HepG2 (cell line): ENCODE results near the gene SPATA25. TPM values are rescaled to one million over a fixed set of nuclear protein-coding genes. Genes with fewer than 3 reads are reported as not detected.

ENCODE experiments used
- ATF7-NPFF ChIP-seq: sonication (generic); formaldehyde crosslinking; IDR thresholded peaks from 2 replicates; pipeline ENCODE4 v1.8.1; 2023; ENCODE audit warnings: mild to moderate bottlenecking, low read depth, missing genetic modification reagents, moderate library complexity
- CREM ChIP-seq, 2 experiments: sonication (generic) in 1 of 2; formaldehyde crosslinking in 1 of 2; IDR thresholded peaks; 2 replicates each; pipeline versions ENCODE4 v1.4.0 to v1.6.1; 2016 to 2020; ENCODE audit warnings: antibody characterized with exemption in 1 of 2, mild to moderate bottlenecking in 1 of 2, missing genetic modification reagents in 1 of 2
- JUND ChIP-seq: sonication (generic); formaldehyde crosslinking; IDR thresholded peaks from 2 replicates; pipeline ENCODE4 v1.8.0; 2022; ENCODE audit warnings: mild to moderate bottlenecking, missing genetic modification reagents
- LCORL ChIP-seq, 2 experiments: fragments of 450-650 bp in 1 of 2; sonication (generic) in 1 of 2; formaldehyde crosslinking in 1 of 2; IDR thresholded peaks; 2 replicates each; pipeline versions ENCODE4 v1.5.0 to v1.6.1; 2017 to 2020; ENCODE audit warnings: antibody characterized with exemption in 1 of 2, missing genetic modification reagents in 1 of 2
- NFKB2 ChIP-seq: sonication (generic); formaldehyde crosslinking; IDR thresholded peaks from 2 replicates; pipeline ENCODE4 v1.4.0; 2020; ENCODE audit warnings: missing genetic modification reagents, borderline replicate concordance
- SALL2 ChIP-seq: sonication (generic); formaldehyde crosslinking; IDR thresholded peaks from 2 replicates; pipeline ENCODE4 v1.8.1; 2023; ENCODE audit warnings: mild to moderate bottlenecking, missing genetic modification reagents, inconsistent platforms
- TGIF2 ChIP-seq: IDR thresholded peaks from 2 replicates; pipeline ENCODE4 v1.6.1; 2016; ENCODE audit warnings: control low read depth, missing compliant biosample characterization
- ZFP36 ChIP-seq: fragments of 150-350 bp; IDR thresholded peaks from 2 replicates; pipeline ENCODE4 v1.6.1; 2018; ENCODE audit warnings: borderline replicate concordance, low read length, low read depth; ENCODE audit not compliant: partially characterized antibody
- ZFP82 ChIP-seq: sonication (generic); formaldehyde crosslinking; IDR thresholded peaks from 2 replicates; pipeline ENCODE4 v1.5.1; 2020; ENCODE audit warnings: mild to moderate bottlenecking, missing genetic modification reagents, borderline replicate concordance
- ZNF292 ChIP-seq: sonication (generic); formaldehyde crosslinking; IDR thresholded peaks from 2 replicates; pipeline ENCODE4 v1.8.1; 2022; ENCODE audit warnings: mild to moderate bottlenecking, low read depth, missing genetic modification reagents, borderline replicate concordance
- ZNF550 ChIP-seq: sonication (generic); formaldehyde crosslinking; IDR thresholded peaks from 2 replicates; pipeline ENCODE4 v1.4.0; 2020; ENCODE audit warnings: mild to moderate bottlenecking, missing genetic modification reagents, borderline replicate concordance
- ZNF562 ChIP-seq: sonication (generic); formaldehyde crosslinking; IDR thresholded peaks from 2 replicates; pipeline ENCODE4 v1.8.0; 2022; ENCODE audit warnings: missing genetic modification reagents, borderline replicate concordance
- polyA plus RNA-seq, 8 experiments: library from polyadenylated mRNA; depleted of rRNA in 3 of 8; stranded (reverse) in 7 of 8; unstranded in 1 of 8; fragments of >200 nt; fragmentation: Illumina TruSeq in 4 of 8; extraction: Trizol in 4 of 8; gene quantifications; 2 replicates each; pipeline versions ENCODE4 v1.2.1 to v1.2.3, GENCODE V29; 2011 to 2016; ENCODE audit warnings: low read depth in 4 of 8, missing spikeins in 1 of 8, mixed read lengths in 1 of 8; ENCODE audit not compliant: insufficient read depth in 1 of 8
- total RNA-seq, 5 experiments: library from RNA; depleted of rRNA; stranded (reverse); fragments of >200 nt; fragmentation: Illumina TruSeq; extraction: Trizol; gene quantifications; 2 replicates each; pipeline ENCODE4 v1.2.3, GENCODE V29; 2016; ENCODE audit warnings: low read depth in 1 of 5
- TF ChIP-seq, protein P1 (sequence below): IDR thresholded peaks from 2 replicates; pipeline ENCODE4 v1.6.1; 2016; ENCODE audit warnings: control low read depth
- TF ChIP-seq, protein P2 (sequence below): IDR thresholded peaks from 2 replicates; pipeline ENCODE4 v1.4.0; 2020; ENCODE audit warnings: mild to moderate bottlenecking, missing genetic modification reagents
- TF ChIP-seq, protein P3 (sequence below): sonication (generic); formaldehyde crosslinking; IDR thresholded peaks from 2 replicates; pipeline ENCODE4 v1.8.0; 2022; ENCODE audit warnings: missing genetic modification reagents, mild to moderate bottlenecking, inconsistent platforms, borderline replicate concordance
- TF ChIP-seq, protein P4 (sequence below): sonication (generic); formaldehyde crosslinking; IDR thresholded peaks from 2 replicates; pipeline ENCODE4 v1.5.0; 2020; ENCODE audit warnings: missing genetic modification reagents
- TF ChIP-seq, protein P5 (sequence below): sonication (generic); formaldehyde crosslinking; IDR thresholded peaks from 2 replicates; pipeline ENCODE4 v1.4.0; 2020; ENCODE audit warnings: mild to moderate bottlenecking, missing genetic modification reagents, borderline replicate concordance

SPATA25 gene
- total and polyA plus RNA-seq, 2 of the 13 experiments (the other 11 are each of a cell fraction or from before 2014, with no cell fraction given): 4.8 to 7.6 TPM

DNA sequence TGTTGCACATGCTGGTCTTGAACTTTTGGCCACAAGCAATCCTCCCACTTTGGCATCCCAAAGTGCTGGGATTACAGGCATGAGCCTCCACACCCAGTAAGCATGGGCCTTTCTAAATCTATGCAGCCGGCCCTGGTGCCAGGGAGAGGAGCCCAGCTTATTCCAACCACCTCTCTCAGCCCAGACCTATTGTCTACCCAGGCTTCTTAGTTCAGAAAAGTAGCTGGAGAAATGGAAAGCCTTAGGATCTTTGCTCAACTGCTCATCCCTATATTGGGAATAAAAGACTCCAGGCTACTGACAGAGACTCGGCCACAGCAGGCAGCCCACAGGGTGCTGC, 39.3 kb upstream of the SPATA25 start (continued):
- TF ChIP-seq, protein P1, sequence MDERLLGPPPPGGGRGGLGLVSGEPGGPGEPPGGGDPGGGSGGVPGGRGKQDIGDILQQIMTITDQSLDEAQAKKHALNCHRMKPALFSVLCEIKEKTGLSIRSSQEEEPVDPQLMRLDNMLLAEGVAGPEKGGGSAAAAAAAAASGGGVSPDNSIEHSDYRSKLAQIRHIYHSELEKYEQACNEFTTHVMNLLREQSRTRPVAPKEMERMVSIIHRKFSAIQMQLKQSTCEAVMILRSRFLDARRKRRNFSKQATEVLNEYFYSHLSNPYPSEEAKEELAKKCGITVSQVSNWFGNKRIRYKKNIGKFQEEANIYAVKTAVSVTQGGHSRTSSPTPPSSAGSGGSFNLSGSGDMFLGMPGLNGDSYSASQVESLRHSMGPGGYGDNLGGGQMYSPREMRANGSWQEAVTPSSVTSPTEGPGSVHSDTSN (CRISPR knock-in tag): no peak
- TF ChIP-seq TGIF2 (CRISPR knock-in tag): no peak
- 0 out of 2 replicates have a peak, but pooled peaks have one; percentile 2 for TF ChIP-seq ATF7-NPFF (CRISPR knock-in tag)
- TF ChIP-seq LCORL (IDR thresholded peaks at IDR 0.05): no peak
- no peak for TF ChIP-seq LCORL (CRISPR knock-in tag; IDR thresholded peaks at IDR 0.05)
- no peak for TF ChIP-seq ZNF292 (CRISPR knock-in tag)
- TF ChIP-seq, protein P2, sequence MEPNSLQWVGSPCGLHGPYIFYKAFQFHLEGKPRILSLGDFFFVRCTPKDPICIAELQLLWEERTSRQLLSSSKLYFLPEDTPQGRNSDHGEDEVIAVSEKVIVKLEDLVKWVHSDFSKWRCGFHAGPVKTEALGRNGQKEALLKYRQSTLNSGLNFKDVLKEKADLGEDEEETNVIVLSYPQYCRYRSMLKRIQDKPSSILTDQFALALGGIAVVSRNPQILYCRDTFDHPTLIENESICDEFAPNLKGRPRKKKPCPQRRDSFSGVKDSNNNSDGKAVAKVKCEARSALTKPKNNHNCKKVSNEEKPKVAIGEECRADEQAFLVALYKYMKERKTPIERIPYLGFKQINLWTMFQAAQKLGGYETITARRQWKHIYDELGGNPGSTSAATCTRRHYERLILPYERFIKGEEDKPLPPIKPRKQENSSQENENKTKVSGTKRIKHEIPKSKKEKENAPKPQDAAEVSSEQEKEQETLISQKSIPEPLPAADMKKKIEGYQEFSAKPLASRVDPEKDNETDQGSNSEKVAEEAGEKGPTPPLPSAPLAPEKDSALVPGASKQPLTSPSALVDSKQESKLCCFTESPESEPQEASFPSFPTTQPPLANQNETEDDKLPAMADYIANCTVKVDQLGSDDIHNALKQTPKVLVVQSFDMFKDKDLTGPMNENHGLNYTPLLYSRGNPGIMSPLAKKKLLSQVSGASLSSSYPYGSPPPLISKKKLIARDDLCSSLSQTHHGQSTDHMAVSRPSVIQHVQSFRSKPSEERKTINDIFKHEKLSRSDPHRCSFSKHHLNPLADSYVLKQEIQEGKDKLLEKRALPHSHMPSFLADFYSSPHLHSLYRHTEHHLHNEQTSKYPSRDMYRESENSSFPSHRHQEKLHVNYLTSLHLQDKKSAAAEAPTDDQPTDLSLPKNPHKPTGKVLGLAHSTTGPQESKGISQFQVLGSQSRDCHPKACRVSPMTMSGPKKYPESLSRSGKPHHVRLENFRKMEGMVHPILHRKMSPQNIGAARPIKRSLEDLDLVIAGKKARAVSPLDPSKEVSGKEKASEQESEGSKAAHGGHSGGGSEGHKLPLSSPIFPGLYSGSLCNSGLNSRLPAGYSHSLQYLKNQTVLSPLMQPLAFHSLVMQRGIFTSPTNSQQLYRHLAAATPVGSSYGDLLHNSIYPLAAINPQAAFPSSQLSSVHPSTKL (CRISPR knock-in tag): no peak
- no peak for TF ChIP-seq ZNF562 (CRISPR knock-in tag)
- no peak for TF ChIP-seq ZFP36
- TF ChIP-seq SALL2: no peak
- TF ChIP-seq ZNF550 (CRISPR knock-in tag): no peak
- TF ChIP-seq CREM (IDR thresholded peaks at IDR 0.05): no peak
- TF ChIP-seq CREM (CRISPR knock-in tag; IDR thresholded peaks at IDR 0.05): no peak
- no peak for TF ChIP-seq NFKB2
- TF ChIP-seq, protein P3, sequence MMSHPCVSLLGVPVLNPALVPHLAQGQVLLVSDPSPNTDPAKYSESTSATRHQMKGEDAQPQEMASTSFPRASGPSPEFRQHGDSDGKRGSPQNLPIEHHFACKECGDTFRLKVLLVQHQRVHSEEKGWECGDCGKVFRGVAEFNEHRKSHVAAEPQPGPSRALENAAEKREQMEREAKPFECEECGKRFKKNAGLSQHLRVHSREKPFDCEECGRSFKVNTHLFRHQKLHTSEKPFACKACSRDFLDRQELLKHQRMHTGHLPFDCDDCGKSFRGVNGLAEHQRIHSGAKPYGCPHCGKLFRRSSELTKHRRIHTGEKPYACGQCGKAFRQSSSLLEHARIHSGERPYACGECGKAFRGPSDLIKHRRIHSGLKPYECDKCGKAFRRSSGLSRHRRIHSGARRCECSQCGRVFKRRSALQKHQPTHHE (CRISPR knock-in tag): no peak
- TF ChIP-seq JUND (CRISPR knock-in tag): no peak
- TF ChIP-seq, protein P4, sequence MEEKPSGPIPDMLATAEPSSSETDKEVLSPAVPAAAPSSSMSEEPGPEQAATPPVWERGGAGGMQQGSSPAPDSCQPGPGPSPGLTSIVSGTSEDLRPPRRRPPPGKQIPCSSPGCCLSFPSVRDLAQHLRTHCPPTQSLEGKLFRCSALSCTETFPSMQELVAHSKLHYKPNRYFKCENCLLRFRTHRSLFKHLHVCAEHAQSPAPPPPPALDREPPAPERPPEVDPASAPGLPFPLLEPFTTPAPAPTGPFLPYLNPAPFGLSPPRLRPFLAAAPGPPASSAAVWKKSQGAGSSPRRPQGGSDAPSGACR (CRISPR knock-in tag): no peak
- TF ChIP-seq, protein P5, sequence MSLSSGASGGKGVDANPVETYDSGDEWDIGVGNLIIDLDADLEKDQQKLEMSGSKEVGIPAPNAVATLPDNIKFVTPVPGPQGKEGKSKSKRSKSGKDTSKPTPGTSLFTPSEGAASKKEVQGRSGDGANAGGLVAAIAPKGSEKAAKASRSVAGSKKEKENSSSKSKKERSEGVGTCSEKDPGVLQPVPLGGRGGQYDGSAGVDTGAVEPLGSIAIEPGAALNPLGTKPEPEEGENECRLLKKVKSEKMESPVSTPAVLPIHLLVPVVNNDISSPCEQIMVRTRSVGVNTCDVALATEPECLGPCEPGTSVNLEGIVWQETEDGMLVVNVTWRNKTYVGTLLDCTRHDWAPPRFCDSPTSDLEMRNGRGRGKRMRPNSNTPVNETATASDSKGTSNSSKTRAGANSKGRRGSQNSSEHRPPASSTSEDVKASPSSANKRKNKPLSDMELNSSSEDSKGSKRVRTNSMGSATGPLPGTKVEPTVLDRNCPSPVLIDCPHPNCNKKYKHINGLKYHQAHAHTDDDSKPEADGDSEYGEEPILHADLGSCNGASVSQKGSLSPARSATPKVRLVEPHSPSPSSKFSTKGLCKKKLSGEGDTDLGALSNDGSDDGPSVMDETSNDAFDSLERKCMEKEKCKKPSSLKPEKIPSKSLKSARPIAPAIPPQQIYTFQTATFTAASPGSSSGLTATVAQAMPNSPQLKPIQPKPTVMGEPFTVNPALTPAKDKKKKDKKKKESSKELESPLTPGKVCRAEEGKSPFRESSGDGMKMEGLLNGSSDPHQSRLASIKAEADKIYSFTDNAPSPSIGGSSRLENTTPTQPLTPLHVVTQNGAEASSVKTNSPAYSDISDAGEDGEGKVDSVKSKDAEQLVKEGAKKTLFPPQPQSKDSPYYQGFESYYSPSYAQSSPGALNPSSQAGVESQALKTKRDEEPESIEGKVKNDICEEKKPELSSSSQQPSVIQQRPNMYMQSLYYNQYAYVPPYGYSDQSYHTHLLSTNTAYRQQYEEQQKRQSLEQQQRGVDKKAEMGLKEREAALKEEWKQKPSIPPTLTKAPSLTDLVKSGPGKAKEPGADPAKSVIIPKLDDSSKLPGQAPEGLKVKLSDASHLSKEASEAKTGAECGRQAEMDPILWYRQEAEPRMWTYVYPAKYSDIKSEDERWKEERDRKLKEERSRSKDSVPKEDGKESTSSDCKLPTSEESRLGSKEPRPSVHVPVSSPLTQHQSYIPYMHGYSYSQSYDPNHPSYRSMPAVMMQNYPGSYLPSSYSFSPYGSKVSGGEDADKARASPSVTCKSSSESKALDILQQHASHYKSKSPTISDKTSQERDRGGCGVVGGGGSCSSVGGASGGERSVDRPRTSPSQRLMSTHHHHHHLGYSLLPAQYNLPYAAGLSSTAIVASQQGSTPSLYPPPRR (CRISPR knock-in tag): no peak
- TF ChIP-seq ZFP82 (CRISPR knock-in tag): 0 out of 2 replicates have a peak, but pooled peaks have one; percentile 60
